Right lobe of liver (tissue), 4 donors: ENCODE measurements around the gene CCL27.

Experiments used
- CTCF ChIP-seq, 4 donors: fragments of 200-600 bp in 3 of 4; fragments of 450-650 bp in 1 of 4; IDR thresholded peaks; one replicate each; pipeline versions ENCODE4 v1.5.1 to v1.8.0; 2016 to 2022; ENCODE audit warnings: antibody characterized with exemption in 4 of 4, mild to moderate bottlenecking in 2 of 4
- POLR2A ChIP-seq: fragments of 450-650 bp; IDR thresholded peaks from one replicate; pipeline ENCODE4 v1.6.1; 2017; ENCODE audit warnings: antibody characterized with exemption, mild to moderate bottlenecking
- donor health status: DM: no; HTN: no; CAD: no.
- donor health status: DM: no; HTN: no; CAD: no.
- donor health status: DM: no; HTN: yes; CAD: no.

GRCh38 chr9:34647651-34648050, 14.8 kb downstream of the CCL27 start:
- TF ChIP-seq CTCF (IDR thresholded peaks at IDR 0.05) (no peak), POLR2A (no peak)
